ENCODE results near the gene GNRH2.
"Not testable (repeated sequence)": the region's sequence is repeated elsewhere in the genome, so short reads cannot be mapped to it uniquely, and the experiment has no call there.

The GNRH2 gene, protein sequence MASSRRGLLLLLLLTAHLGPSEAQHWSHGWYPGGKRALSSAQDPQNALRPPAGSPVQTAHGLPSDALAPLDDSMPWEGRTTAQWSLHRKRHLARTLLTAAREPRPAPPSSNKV

GRCh38 chr20:3043322-3043721, at the start of gene GNRH2:
Gene GNRH2 (plus strand): TSS chr20:3043622. CDS start chr20:3044415, 793 bp downstream.
- no peak for DNase-seq (ENCODE audit: low read depth in 2 of 2)

DNA sequence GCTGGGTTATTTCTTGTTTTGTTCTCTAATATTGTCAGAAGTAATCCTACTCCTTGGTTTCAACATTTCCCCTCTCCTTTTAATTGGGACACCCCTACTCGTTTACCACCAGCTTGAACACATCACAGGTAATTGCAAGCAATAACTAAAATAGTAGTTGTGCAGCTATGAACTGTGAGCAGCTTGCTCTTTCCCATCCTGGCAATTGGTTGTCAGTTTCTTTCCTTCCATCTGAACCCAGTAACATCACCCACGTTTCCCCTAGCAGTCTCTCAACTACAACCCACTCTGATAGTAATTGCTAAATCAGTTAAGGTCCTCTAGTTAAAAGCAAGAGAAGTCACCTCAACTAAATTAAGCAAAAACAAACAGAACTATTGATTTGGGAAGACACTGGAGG, 47.6 kb upstream of the GNRH2 start:
- no peak for DNase-seq (ENCODE audit: low read depth in 2 of 2)

- no peak for DNase-seq (ENCODE audit: low read depth in 2 of 2)
Measured at GRCh38 chr20:2998728-2999127, 44.7 kb upstream of the GNRH2 start.

- DNase-seq (ENCODE audit: low read depth in 2 of 2), result no peak
Measured at GRCh38 chr20:3000852-3001523, 42.4 kb upstream of the GNRH2 start.

GRCh38 chr20:3003416-3003815, 40.0 kb upstream of the GNRH2 start:
- no peak for DNase-seq (ENCODE audit: low read depth in 2 of 2)

- no peak for DNase-seq (ENCODE audit: low read depth in 2 of 2)
Measured at GRCh38 chr20:3010985-3011723, 32.3 kb upstream of the GNRH2 start.

DNA sequence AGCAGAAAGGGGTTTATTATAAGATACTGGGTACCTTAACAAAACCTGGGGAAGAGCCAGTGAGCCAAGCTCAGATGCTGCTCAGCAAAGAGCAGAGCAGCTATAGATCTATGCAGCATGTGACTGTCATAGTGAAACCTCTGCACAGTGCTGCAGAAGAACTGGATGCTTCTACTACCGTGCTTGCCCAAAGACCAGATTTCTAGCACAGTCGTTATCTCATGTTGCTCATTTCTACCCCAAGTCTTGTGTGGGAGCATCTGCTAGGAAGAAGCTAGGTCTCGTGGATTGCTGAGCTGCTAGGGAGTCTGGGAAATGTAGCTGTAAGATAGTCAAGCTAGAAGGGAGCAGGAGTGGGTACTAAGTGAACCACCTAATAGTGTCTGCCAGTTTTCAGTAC, 31.7 kb upstream of the GNRH2 start:
- no peak for DNase-seq (ENCODE audit: low read depth in 2 of 2)

GRCh38 chr20:3013771-3014170, 29.7 kb upstream of the GNRH2 start:
- DNase-seq (ENCODE audit: low read depth in 2 of 2), result no peak

DNA sequence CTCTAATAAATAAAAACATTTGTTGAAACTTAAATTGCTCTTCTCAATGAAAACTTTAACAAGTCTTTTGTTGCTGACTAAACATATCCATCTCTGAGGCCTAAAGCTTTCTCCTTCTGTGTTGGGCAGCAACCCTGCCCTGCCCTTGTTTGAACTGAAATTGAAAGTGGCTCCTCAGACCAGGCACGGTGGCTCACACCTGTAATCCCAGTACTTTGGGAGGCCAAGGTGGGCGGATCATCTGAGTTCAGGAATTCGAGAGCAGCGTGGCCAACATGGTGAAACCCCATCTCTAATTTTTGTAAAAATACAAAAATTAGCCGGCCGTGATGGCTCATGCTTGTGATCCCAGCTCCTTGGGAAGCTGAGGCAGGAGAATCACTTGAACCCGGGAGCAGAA, 29.2 kb upstream of the GNRH2 start:
- DNase-seq (ENCODE audit: low read depth in 2 of 2), result no peak

DNA sequence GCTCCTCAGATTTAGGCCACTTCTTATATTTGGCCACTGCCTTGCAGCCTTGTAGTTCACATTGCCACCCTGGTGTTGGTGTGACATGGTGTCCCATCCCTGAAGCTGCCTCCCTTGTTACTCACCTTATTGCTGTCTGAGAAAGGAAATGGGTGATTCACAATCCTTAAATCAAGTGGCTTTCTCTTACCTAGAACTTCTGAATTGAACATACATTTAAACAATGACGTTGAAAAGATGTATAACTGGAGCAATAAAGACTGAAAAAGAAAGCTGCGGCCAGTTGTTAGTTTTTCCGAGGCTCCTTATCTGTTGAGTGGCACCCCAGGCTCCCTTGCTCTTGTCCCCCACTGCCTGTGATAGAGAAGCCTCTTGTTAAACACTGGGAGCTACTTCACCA, 28.8 kb upstream of the GNRH2 start:
- DNase-seq (ENCODE audit: low read depth in 2 of 2), result no peak

GRCh38 chr20:3015302-3015701, 28.1 kb upstream of the GNRH2 start:
- DNase-seq (ENCODE audit: low read depth in 2 of 2), result not testable (repeated sequence)

DNA sequence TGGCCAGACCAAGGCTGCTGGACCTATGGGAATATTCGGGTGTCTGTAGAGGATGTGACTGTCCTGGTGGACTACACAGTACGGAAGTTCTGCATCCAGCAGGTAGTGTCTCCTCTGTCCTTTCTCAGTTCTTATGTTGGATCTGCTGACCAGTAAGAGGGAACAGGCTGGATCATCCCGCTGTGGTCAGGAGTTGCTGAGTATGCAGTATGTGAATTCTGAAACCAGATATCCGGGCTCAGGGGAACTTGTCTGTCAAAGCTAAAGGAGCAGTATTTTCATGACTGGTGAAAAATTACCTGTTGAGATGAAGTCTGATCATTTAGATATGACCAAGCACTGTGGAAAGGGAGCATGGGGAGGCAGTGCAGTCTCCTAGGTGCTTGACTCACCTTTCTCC, 22.1 kb upstream of the GNRH2 start:
- DNase-seq (ENCODE audit: low read depth in 2 of 2), result no peak

DNA sequence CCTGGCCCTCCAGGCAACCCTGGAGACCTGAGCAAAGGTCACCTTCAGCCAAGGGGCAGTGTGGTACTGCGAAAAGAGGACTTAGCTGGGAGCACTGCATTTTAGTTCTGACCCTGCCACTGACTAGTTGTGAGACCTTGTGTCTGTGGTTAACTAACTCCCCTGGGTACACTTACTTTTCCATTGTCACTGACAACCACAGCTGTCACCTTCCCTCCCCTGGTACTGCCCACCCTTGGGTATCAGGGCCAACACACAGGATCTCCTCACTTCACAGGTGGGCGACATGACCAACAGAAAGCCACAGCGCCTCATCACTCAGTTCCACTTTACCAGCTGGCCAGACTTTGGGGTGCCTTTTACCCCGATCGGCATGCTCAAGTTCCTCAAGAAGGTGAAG, 21.6 kb upstream of the GNRH2 start:
- DNase-seq (ENCODE audit: low read depth in 2 of 2), result no peak

DNA sequence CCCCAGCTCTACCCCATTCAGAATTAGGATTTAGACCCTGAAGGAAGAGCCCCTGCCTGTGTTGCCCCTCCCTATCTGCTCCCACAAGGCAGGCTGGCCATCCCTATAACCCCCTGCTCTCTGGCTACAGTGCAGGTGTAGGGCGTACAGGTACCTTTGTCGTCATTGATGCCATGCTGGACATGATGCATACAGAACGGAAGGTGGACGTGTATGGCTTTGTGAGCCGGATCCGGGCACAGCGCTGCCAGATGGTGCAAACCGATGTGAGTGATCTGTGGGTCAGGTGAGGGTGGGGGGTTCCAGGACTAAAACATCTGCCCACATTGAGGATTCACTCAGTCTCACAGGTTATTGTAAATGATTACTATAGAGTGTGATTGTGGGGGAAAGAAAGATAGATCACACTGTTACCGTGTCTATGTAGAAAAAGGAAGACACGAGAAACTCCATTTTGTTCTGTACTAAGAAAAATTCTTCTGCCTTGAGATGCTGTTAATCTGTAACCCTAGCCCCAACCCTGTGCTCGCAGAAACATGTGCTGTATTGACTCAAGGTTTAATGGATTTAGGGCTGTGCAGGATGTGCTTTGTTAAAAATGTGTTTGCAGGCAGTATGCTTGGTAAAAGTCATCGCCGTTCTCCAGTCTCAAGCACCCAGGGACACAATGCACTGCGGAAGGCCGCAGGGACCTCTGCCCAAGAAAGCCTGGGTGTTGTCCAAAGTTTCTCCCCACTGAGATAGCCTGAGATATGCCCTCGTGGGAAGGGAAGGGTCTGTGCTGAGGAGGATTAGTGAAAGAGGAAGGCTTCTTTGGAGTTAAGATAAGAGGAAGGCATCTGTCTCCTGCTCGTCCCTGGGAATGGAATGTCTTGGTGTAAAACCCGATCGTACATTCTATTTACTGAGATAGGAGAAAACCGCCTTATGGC, 20.6 kb upstream of the GNRH2 start:
- DNase-seq (ENCODE audit: low read depth in 2 of 2), result not testable (repeated sequence)

DNA sequence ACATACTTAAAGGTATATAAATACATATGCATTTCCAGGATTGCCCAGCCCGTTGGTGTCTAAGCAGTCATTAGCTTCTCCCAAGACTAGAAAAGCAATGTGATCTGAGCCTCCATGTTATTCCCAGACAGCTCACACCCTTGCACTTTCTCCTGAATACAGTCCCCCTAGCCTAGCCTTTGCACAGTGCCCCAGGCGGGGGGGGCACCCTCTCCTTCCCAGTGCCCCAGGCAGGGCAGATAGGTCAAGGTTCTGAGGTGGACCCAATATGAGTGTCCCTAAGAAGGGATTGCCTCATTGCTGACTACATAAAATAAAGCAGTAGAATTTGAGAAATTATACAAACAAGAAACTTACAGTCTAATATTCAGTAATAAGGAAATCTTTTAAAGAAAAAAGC, 15.4 kb upstream of the GNRH2 start:
- no peak for DNase-seq (ENCODE audit: low read depth in 2 of 2)

DNA sequence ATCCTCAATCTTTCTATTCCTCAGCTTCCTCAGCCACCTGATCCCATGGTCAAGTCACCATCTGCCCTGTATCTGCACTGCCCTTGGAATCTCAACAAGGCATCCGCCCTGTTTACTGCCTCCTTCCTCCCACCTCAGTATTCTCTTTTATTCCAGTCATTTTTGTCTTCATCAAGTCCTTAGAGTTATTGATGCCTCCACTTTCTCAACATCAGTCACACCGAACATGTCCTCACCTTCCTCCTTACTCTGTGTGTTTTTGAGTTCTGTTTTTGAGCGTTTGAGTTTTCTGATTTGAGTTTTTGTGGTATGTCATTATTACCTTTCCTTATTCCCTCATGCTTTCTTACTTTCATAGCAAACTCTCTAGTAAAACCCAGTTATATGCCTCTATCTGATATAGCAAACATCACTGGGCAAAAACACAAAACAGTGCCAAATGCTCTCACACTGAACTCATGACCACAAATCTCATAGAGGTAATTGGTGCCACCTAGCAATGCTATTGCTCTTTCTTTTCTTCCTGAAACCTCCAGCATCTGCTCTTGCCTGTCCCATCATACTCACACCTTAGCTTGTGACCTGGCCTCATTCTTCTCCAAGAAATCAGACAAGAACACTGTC, 11.8 kb upstream of the GNRH2 start:
- DNase-seq (ENCODE audit: low read depth in 2 of 2), result no peak

GRCh38 chr20:3032624-3033023, 10.8 kb upstream of the GNRH2 start:
- no peak for DNase-seq (ENCODE audit: low read depth in 2 of 2)

- no peak for DNase-seq (ENCODE audit: low read depth in 2 of 2)
Measured at GRCh38 chr20:3037654-3038053, 5.8 kb upstream of the GNRH2 start.

- no peak for DNase-seq (ENCODE audit: low read depth in 2 of 2)
Measured at GRCh38 chr20:3038454-3038853, 5.0 kb upstream of the GNRH2 start.

DNA sequence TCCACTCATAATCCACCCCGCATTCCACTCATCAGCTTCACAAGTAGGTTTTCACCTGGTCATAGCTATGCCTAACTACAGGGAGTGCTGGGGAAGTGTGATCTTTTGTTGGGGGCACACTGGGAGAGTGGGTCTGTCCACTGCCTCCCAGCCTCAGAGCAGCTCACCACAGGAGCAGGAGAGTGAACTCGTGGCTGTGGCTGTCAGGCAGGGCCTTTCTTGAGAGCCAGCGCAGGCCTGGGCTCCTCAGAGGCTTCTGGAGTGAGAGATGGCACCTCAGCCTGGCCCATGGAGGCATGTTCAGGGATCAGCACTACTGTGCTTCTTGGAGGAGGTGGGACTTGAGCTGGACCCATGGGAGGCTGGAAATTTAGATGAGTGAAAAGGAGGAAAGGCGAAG, 4.0 kb upstream of the GNRH2 start:
- DNase-seq (ENCODE audit: low read depth in 2 of 2), result no peak

DNA sequence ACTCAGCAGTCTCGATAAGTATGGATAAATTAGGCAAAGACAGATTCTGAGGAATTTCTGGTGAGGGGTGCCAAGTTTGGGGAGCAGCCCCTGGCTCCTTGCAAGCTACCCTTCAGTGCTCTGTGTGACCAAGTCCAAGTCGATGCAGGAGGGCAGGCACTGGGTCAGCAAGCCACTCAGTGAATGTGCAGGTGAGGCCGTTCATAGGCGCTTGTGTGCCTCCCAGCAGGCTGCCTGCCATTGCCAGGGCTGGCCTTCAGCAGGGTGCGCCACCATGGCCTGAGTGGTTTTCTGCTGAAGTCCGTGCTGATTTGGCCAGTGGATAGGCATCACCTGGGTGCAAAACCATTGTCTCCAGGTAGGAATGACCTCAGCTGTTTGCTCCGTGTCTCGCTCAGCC, 3.3 kb upstream of the GNRH2 start:
- no peak for DNase-seq (ENCODE audit: low read depth in 2 of 2)
